Central memory CD4-positive, alpha-beta T cell (primary cell): Measurements from ENCODE around the gene UBE2E2.

Source experiments
- DNase-seq: peaks from one replicate; pipeline ENCODE4 v3.0.0; 2022

The UBE2E2 gene

DNA sequence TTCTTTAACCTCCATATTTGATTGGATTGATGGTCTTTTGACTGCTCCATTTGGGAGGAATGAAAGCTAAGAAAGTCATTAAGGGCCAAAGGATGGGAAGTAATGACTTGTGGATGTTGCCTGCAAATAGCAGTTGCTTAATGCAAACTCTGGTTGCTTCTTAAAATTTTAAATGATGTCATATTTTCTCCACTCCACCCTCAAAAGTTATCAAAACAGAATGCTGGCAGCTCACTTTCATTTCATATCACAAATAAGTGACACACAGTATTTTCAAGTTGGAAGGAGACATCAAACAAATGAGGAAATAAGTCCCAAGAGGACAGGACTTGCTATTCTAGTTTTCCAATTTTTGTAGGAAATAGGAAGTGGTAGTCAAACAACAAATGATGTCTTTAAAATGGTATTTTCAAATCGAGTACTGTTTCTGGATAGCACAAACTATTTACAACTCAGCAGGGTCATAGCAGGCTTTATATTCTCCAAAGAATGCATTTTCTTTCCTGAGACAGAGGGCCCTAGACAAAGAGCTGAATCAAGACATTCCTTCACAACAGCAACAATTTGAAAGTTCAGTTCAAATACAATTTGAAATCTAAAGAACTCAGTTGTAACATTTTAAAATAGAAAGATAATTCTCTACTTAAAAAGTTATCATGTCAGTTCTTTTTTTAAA is 437.5 kb downstream of the UBE2E2 start:
- DNase-seq = no peak
